WTC11 (cell line): ENCODE measurements around the gene PRKG2. TPM values are rescaled to one million over a fixed set of nuclear protein-coding genes. Genes with fewer than 3 reads are reported as not detected.

Experiments used
- ATAC-seq: fragments of 200-7000 bp; cut with Tn5 transposase; 2 replicates; pipeline ENCODE4 v1.10.0; 2021; ENCODE audit warnings: mild to moderate bottlenecking, moderate library complexity
- CTCF ChIA-PET: fragments of 300-600 bp; sonication (Branson Sonifier 250); formaldehyde crosslinking; loops from one replicate; lab custom pipeline; 2021; ENCODE audit warnings: antibody characterized with exemption; lab: Charles Lee
- POLR2A ChIA-PET: fragments of 350-600 bp; sonication (Branson Sonifier 250); formaldehyde crosslinking; loops from one replicate; lab custom pipeline; 2021; ENCODE audit warnings: antibody characterized with exemption; lab: Charles Lee
- DNase-seq: peaks from one replicate; pipeline ENCODE4 v3.0.0; 2021; ENCODE audit warnings: low spot score
- H3K27ac Mint-ChIP-seq: 2 replicates; pipeline ENCODE4 v1.8.0; 2021; ENCODE audit warnings: mixed read lengths
- H3K27me3 Mint-ChIP-seq: 2 replicates; pipeline ENCODE4 v1.8.0; 2021; ENCODE audit warnings: low read depth, mild to moderate bottlenecking, moderate library complexity, mixed read lengths
- H3K36me3 Mint-ChIP-seq: 2 replicates; pipeline ENCODE4 v1.8.0; 2021; ENCODE audit warnings: mixed read lengths
- H3K4me1 Mint-ChIP-seq: 2 replicates; pipeline ENCODE4 v1.8.0; 2022; ENCODE audit warnings: mixed read lengths
- H3K4me3 Mint-ChIP-seq: 2 replicates; pipeline ENCODE4 v1.8.0; 2021; ENCODE audit warnings: mild to moderate bottlenecking, moderate library complexity, mixed read lengths
- H3K9me3 Mint-ChIP-seq: 2 replicates; pipeline ENCODE4 v1.8.0; 2021; ENCODE audit warnings: mixed read lengths
- ATF1 ChIP-seq: sonication (generic); formaldehyde crosslinking; IDR thresholded peaks from 2 replicates; pipeline ENCODE4 v1.8.1; 2023; ENCODE audit warnings: mild to moderate bottlenecking, moderate library complexity, missing genetic modification reagents
- CREB1 ChIP-seq: sonication (generic); formaldehyde crosslinking; IDR thresholded peaks from 2 replicates; pipeline ENCODE4 v1.8.0; 2023; ENCODE audit warnings: mild to moderate bottlenecking, missing genetic modification reagents
- CREM ChIP-seq: sonication (generic); formaldehyde crosslinking; IDR thresholded peaks from 2 replicates; pipeline ENCODE4 v1.8.1; 2022; ENCODE audit warnings: mild to moderate bottlenecking, missing genetic modification reagents, moderate library complexity
- ETV6 ChIP-seq: sonication (generic); formaldehyde crosslinking; IDR thresholded peaks from 2 replicates; pipeline ENCODE4 v1.8.1; 2022; ENCODE audit warnings: mild to moderate bottlenecking, missing genetic modification reagents
- FOXK1 ChIP-seq: sonication (generic); formaldehyde crosslinking; IDR thresholded peaks from 2 replicates; pipeline ENCODE4 v1.8.0; 2022; ENCODE audit warnings: mild to moderate bottlenecking, moderate library complexity, missing genetic modification reagents
- HMGA2 ChIP-seq: fragments of 250-450 bp; sonication (Bioruptor Pico); IDR thresholded peaks from 2 replicates; pipeline ENCODE4 v1.4.0; 2021; ENCODE audit warnings: mild to moderate bottlenecking, moderate library complexity
- JUN ChIP-seq: sonication (generic); formaldehyde crosslinking; IDR thresholded peaks from 2 replicates; pipeline ENCODE4 v1.8.0; 2023; ENCODE audit warnings: mild to moderate bottlenecking, missing genetic modification reagents
- KAT7 ChIP-seq: sonication (generic); formaldehyde crosslinking; IDR thresholded peaks from 2 replicates; pipeline ENCODE4 v1.8.1; 2023; ENCODE audit warnings: missing genetic modification reagents, mild to moderate bottlenecking, borderline replicate concordance
- NFE2L1 ChIP-seq: sonication (generic); formaldehyde crosslinking; IDR thresholded peaks from 2 replicates; pipeline ENCODE4 v1.8.1; 2023; ENCODE audit warnings: missing genetic modification reagents
- NFYB ChIP-seq: sonication (generic); formaldehyde crosslinking; conservative IDR thresholded peaks from 2 replicates; pipeline ENCODE4 v1.8.0; 2022; ENCODE audit warnings: low read depth, missing genetic modification reagents
- NR1H2 ChIP-seq: sonication (generic); formaldehyde crosslinking; IDR thresholded peaks from 2 replicates; pipeline ENCODE4 v1.9.0; 2021; ENCODE audit warnings: mild to moderate bottlenecking, moderate library complexity, missing genetic modification reagents
- NR2C2 ChIP-seq: sonication (generic); formaldehyde crosslinking; IDR thresholded peaks from 2 replicates; pipeline ENCODE4 v1.8.0; 2022; ENCODE audit warnings: mild to moderate bottlenecking, missing genetic modification reagents
- NR3C1 ChIP-seq: sonication (generic); formaldehyde crosslinking; conservative IDR thresholded peaks from 2 replicates; pipeline ENCODE4 v1.8.1; 2023; ENCODE audit warnings: low read depth, mild to moderate bottlenecking, missing genetic modification reagents
- OVOL2 ChIP-seq: fragments of 250-450 bp; sonication (Bioruptor Pico); IDR thresholded peaks from 2 replicates; pipeline ENCODE4 v1.9.0; 2021; ENCODE audit warnings: mild to moderate bottlenecking, borderline replicate concordance
- PRRX2 ChIP-seq: fragments of 250-450 bp; sonication (Bioruptor Pico); IDR thresholded peaks from 2 replicates; pipeline ENCODE4 v1.8.0; 2021; ENCODE audit warnings: mild to moderate bottlenecking
- RORB ChIP-seq: fragments of 250-450 bp; sonication (Bioruptor Pico); IDR thresholded peaks from 2 replicates; pipeline ENCODE4 v1.9.0; 2021; ENCODE audit warnings: mild to moderate bottlenecking
- SMAD3 ChIP-seq: sonication (generic); formaldehyde crosslinking; IDR thresholded peaks from 2 replicates; pipeline ENCODE4 v1.8.0; 2022; ENCODE audit warnings: missing genetic modification reagents, mild to moderate bottlenecking, borderline replicate concordance
- SMAD4 ChIP-seq: sonication (generic); formaldehyde crosslinking; IDR thresholded peaks from 2 replicates; pipeline ENCODE4 v1.8.0; 2022; ENCODE audit warnings: mild to moderate bottlenecking, missing genetic modification reagents
- TEAD4 ChIP-seq: sonication (generic); formaldehyde crosslinking; IDR thresholded peaks from 2 replicates; pipeline ENCODE4 v1.8.0; 2022; ENCODE audit warnings: mild to moderate bottlenecking, missing genetic modification reagents
- ZNF121 ChIP-seq: sonication (generic); formaldehyde crosslinking; IDR thresholded peaks from 2 replicates; pipeline ENCODE4 v1.8.0; 2023; ENCODE audit warnings: missing genetic modification reagents
- ZNF138 ChIP-seq: sonication (generic); formaldehyde crosslinking; conservative IDR thresholded peaks from 2 replicates; pipeline ENCODE4 v1.8.1; 2022; ENCODE audit warnings: mild to moderate bottlenecking, moderate library complexity, missing genetic modification reagents
- ZNF263 ChIP-seq: sonication (generic); formaldehyde crosslinking; IDR thresholded peaks from 2 replicates; pipeline ENCODE4 v1.8.1; 2022; ENCODE audit warnings: low read depth, mild to moderate bottlenecking, moderate library complexity, missing genetic modification reagents
- ZNF416 ChIP-seq: fragments of 250-450 bp; sonication (Bioruptor Pico); IDR thresholded peaks from 2 replicates; pipeline ENCODE4 v1.9.0; 2021; ENCODE audit warnings: mild to moderate bottlenecking, inconsistent platforms
- ZNF423 ChIP-seq: fragments of 250-450 bp; sonication (Bioruptor Pico); IDR thresholded peaks from 2 replicates; pipeline ENCODE4 v2.1.2; 2022; ENCODE audit warnings: mild to moderate bottlenecking, moderate library complexity
- total RNA-seq: library from RNA; stranded (reverse); gene quantifications from 3 replicates; pipeline ENCODE4 v1.2.3, GENCODE V29; 2021
- TF ChIP-seq, protein P1 (sequence below): fragments of 250-450 bp; sonication (Bioruptor Pico); IDR thresholded peaks from 2 replicates; pipeline ENCODE4 v1.9.0; 2021; ENCODE audit warnings: mild to moderate bottlenecking
- TF ChIP-seq, protein P2 (sequence below): fragments of 200-600 bp; IDR thresholded peaks from 2 replicates; pipeline ENCODE4 v1.8.0; 2022; ENCODE audit warnings: antibody characterized with exemption
- TF ChIP-seq, protein P3 (sequence below): fragments of 250-450 bp; sonication (Bioruptor Pico); IDR thresholded peaks from 2 replicates; pipeline ENCODE4 v1.9.0; 2021; ENCODE audit warnings: moderate library complexity, mild to moderate bottlenecking, inconsistent platforms, borderline replicate concordance
- TF ChIP-seq, protein P4 (sequence below): sonication (generic); formaldehyde crosslinking; IDR thresholded peaks from 2 replicates; pipeline ENCODE4 v1.8.0; 2023; ENCODE audit warnings: missing genetic modification reagents
- TF ChIP-seq, protein P5 (sequence below): sonication (generic); formaldehyde crosslinking; IDR thresholded peaks from 2 replicates; pipeline ENCODE4 v1.8.0; 2023; ENCODE audit warnings: missing genetic modification reagents, mild to moderate bottlenecking, borderline replicate concordance

Gene PRKG2
- total RNA-seq, 1 experiment from 2014 or later, result 2.7 TPM

DNA sequence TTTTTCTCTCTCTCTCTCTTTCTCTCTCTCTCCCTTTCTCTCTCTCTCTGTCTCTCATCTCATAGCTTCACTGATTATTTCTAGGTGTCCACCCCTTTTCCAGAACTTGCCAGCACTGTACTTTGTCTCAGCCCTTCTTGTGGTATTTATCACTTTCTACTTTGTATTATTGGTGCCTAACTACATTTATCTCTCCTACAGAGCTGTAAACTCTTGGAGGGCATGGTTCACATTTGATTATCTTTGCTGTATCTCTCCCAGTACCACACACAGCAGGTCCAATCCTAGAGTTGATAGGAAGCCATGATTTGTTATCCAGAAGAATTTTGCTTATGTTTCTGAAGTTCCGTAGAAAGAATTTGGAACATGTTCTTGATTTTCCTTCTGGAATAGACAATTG, 5.2 kb upstream of the PRKG2 start (continued):
- TF ChIP-seq CREM (CRISPR knock-in tag) (no peak), ZNF138 (CRISPR knock-in tag) (no peak), OVOL2 (no peak), HMGA2 (CRISPR knock-in tag) (no peak)

DNA sequence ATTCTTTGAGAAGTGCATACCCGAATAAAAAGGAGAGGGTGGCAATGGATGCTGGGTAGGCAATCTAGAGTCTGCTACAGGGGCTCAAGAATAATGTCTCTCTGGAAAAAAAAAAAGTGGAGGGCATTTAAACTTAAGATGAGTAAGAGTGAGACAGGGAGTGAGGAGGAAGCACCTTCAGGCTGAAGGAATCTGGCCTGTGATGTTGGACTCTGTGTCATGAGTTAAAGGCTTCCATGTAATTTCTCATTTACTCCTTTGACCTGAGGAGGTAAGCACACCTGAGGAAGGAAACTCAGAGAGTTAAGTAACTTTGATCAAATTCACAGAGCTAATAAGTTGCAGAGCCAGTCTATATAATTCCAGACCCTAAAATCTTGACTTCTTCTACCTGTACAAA, 3.2 kb upstream of the PRKG2 start:
- Mint-ChIP-seq H3K27me3 (peaks cover 40% of the 10 kb centered on the region), H3K27ac (no peak overlapping the region), H3K4me3 (no peak overlapping the region), H3K9me3 (peaks cover 13% of the 10 kb centered on the region), H3K36me3 (no peaks in the 10 kb centered on the region; the same call in 1 of the 2 replicates), H3K4me1 (peaks cover 28% of the 10 kb centered on the region)
- POLR2A ChIA-PET, result no interaction called here
- no peak for ATAC-seq
- no peak for DNase-seq
- CTCF ChIA-PET, result no interaction called here
- no peak for TF ChIP-seq PRRX2
- no peak for TF ChIP-seq ZNF263 (CRISPR knock-in tag)
- TF ChIP-seq, protein P1, sequence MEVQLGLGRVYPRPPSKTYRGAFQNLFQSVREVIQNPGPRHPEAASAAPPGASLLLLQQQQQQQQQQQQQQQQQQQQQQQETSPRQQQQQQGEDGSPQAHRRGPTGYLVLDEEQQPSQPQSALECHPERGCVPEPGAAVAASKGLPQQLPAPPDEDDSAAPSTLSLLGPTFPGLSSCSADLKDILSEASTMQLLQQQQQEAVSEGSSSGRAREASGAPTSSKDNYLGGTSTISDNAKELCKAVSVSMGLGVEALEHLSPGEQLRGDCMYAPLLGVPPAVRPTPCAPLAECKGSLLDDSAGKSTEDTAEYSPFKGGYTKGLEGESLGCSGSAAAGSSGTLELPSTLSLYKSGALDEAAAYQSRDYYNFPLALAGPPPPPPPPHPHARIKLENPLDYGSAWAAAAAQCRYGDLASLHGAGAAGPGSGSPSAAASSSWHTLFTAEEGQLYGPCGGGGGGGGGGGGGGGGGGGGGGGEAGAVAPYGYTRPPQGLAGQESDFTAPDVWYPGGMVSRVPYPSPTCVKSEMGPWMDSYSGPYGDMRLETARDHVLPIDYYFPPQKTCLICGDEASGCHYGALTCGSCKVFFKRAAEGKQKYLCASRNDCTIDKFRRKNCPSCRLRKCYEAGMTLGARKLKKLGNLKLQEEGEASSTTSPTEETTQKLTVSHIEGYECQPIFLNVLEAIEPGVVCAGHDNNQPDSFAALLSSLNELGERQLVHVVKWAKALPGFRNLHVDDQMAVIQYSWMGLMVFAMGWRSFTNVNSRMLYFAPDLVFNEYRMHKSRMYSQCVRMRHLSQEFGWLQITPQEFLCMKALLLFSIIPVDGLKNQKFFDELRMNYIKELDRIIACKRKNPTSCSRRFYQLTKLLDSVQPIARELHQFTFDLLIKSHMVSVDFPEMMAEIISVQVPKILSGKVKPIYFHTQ (CRISPR knock-in tag), result no peak
- TF ChIP-seq, protein P2, sequence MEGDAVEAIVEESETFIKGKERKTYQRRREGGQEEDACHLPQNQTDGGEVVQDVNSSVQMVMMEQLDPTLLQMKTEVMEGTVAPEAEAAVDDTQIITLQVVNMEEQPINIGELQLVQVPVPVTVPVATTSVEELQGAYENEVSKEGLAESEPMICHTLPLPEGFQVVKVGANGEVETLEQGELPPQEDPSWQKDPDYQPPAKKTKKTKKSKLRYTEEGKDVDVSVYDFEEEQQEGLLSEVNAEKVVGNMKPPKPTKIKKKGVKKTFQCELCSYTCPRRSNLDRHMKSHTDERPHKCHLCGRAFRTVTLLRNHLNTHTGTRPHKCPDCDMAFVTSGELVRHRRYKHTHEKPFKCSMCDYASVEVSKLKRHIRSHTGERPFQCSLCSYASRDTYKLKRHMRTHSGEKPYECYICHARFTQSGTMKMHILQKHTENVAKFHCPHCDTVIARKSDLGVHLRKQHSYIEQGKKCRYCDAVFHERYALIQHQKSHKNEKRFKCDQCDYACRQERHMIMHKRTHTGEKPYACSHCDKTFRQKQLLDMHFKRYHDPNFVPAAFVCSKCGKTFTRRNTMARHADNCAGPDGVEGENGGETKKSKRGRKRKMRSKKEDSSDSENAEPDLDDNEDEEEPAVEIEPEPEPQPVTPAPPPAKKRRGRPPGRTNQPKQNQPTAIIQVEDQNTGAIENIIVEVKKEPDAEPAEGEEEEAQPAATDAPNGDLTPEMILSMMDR, result no peak
- no peak for TF ChIP-seq NR2C2 (CRISPR knock-in tag)
- TF ChIP-seq, protein P3, sequence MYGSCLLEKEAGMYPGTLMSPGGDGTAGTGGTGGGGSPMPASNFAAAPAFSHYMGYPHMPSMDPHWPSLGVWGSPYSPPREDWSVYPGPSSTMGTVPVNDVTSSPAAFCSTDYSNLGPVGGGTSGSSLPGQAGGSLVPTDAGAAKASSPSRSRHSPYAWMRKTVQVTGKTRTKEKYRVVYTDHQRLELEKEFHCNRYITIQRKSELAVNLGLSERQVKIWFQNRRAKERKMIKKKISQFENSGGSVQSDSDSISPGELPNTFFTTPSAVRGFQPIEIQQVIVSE (CRISPR knock-in tag), result no peak
- no peak for TF ChIP-seq ETV6 (CRISPR knock-in tag)
- no peak for TF ChIP-seq KAT7 (CRISPR knock-in tag)
- TF ChIP-seq ZNF121 (CRISPR knock-in tag), result no peak
- TF ChIP-seq NFE2L1 (CRISPR knock-in tag), result no peak
- TF ChIP-seq SMAD4 (CRISPR knock-in tag), result no peak
- TF ChIP-seq TEAD4 (CRISPR knock-in tag), result no peak
- no peak for TF ChIP-seq CREB1
- no peak for TF ChIP-seq JUN (CRISPR knock-in tag)
- TF ChIP-seq, protein P4, sequence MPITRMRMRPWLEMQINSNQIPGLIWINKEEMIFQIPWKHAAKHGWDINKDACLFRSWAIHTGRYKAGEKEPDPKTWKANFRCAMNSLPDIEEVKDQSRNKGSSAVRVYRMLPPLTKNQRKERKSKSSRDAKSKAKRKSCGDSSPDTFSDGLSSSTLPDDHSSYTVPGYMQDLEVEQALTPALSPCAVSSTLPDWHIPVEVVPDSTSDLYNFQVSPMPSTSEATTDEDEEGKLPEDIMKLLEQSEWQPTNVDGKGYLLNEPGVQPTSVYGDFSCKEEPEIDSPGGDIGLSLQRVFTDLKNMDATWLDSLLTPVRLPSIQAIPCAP (CRISPR knock-in tag), result no peak
- TF ChIP-seq NR1H2 (CRISPR knock-in tag), result no peak

DNA sequence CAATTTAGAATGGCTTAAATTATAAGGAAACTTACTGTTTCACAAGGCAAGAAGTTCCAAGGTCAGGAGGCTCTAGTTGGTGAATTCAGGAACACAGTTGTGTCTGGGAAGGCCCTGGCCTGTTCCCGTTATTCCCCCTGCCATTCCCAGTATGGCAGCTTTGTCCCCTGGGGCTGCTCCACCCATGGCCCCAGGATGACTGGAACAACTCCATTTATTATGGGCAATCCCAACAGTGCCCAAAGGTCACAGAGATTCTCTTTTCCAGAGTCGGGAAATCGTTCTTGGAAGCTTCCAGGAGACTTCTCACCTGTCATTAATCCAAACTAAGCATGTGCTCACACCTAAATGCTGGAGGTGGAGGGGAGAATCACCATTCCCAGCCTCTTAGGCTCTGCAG, 2.8 kb upstream of the PRKG2 start:
- no peaks in the 10 kb centered on the region for H3K36me3 Mint-ChIP-seq
- POLR2A ChIA-PET, result no interaction called here
- peaks cover 40% of the 10 kb centered on the region for H3K27me3 Mint-ChIP-seq
- DNase-seq (no peak), ATAC-seq (no peak)
- CTCF ChIA-PET, result no interaction called here
- H3K27ac Mint-ChIP-seq, result no peak overlapping the region
- 0 out of 2 replicates have a peak, but pooled peaks cover 8% of the 10 kb centered on the region for H3K9me3 Mint-ChIP-seq
- no peak overlapping the region for H3K4me3 Mint-ChIP-seq
- H3K4me1 Mint-ChIP-seq, result peaks cover 28% of the 10 kb centered on the region
- TF ChIP-seq ZNF423 (CRISPR knock-in tag) (no peak), SMAD3 (CRISPR knock-in tag) (no peak), ATF1 (CRISPR knock-in tag) (no peak), ZNF416 (CRISPR knock-in tag) (no peak), FOXK1 (no peak), NFYB (CRISPR knock-in tag) (no peak), NR3C1 (no peak), RORB (no peak), SMAD4 (CRISPR knock-in tag) (no peak)
- TF ChIP-seq, protein P5, sequence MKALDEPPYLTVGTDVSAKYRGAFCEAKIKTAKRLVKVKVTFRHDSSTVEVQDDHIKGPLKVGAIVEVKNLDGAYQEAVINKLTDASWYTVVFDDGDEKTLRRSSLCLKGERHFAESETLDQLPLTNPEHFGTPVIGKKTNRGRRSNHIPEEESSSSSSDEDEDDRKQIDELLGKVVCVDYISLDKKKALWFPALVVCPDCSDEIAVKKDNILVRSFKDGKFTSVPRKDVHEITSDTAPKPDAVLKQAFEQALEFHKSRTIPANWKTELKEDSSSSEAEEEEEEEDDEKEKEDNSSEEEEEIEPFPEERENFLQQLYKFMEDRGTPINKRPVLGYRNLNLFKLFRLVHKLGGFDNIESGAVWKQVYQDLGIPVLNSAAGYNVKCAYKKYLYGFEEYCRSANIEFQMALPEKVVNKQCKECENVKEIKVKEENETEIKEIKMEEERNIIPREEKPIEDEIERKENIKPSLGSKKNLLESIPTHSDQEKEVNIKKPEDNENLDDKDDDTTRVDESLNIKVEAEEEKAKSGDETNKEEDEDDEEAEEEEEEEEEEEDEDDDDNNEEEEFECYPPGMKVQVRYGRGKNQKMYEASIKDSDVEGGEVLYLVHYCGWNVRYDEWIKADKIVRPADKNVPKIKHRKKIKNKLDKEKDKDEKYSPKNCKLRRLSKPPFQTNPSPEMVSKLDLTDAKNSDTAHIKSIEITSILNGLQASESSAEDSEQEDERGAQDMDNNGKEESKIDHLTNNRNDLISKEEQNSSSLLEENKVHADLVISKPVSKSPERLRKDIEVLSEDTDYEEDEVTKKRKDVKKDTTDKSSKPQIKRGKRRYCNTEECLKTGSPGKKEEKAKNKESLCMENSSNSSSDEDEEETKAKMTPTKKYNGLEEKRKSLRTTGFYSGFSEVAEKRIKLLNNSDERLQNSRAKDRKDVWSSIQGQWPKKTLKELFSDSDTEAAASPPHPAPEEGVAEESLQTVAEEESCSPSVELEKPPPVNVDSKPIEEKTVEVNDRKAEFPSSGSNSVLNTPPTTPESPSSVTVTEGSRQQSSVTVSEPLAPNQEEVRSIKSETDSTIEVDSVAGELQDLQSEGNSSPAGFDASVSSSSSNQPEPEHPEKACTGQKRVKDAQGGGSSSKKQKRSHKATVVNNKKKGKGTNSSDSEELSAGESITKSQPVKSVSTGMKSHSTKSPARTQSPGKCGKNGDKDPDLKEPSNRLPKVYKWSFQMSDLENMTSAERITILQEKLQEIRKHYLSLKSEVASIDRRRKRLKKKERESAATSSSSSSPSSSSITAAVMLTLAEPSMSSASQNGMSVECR (CRISPR knock-in tag), result no peak
